HCT116 (cell line): Measurements from ENCODE around the gene GCN1. TPM values are rescaled to one million over a fixed set of nuclear protein-coding genes. Genes with fewer than 3 reads are reported as not detected.

ENCODE experiments used
- ATAC-seq: fragments of 200-7000 bp; cut with Tn5 transposase; 2 replicates; pipeline ENCODE4 v1.9.1; 2020; ENCODE audit warnings: mild to moderate bottlenecking, moderate library complexity
- BruUV-seq: library from RNA; stranded (reverse); fragments of 400-500 nt; replicated peaks from 2 replicates; lab custom pipeline; 2021; lab: Mats Ljungman, UMichigan
- CTCF ChIA-PET: fragments of 300-600 bp; sonication (Branson Sonifier 250); formaldehyde crosslinking; loops from one replicate; lab custom pipeline; 2021; ENCODE audit warnings: antibody characterized with exemption; lab: Charles Lee
- POLR2A ChIA-PET: fragments of 300-600, 350-600 bp; sonication (Branson Sonifier 250); formaldehyde crosslinking; loops from one replicate; lab custom pipeline; 2021; ENCODE audit warnings: antibody characterized with exemption; lab: Charles Lee
- RAD21 ChIA-PET, 2 experiments: fragments of 300-600 bp; sonication (Branson Sonifier 250); formaldehyde crosslinking; loops; one replicate each; lab custom pipeline; 2023; ENCODE audit warnings: low total read pairs in 2 of 2; ENCODE audit not compliant: uncharacterized antibody in 2 of 2, unreplicated experiment in 2 of 2, low non-redundant PET in 1 of 2; lab: Charles Lee
- DNase-seq: peaks from one replicate; pipeline ENCODE4 v3.0.0-alpha.2; 2010; ENCODE audit warnings: low read depth, low spot score
- H2AFZ ChIP-seq: fragments of 200-600 bp; shearing (Covaris generic), sonication (generic); 2 replicates; pipeline ENCODE4 v1.6.1; 2017; ENCODE audit warnings: low read depth, mixed run types, mixed read lengths, antibody characterized with exemption, low read length; ENCODE audit not compliant: poor library complexity, severe bottlenecking
- H3K27ac ChIP-seq: 2 replicates; pipeline ENCODE4 v1.5.1; 2012; ENCODE audit warnings: low read depth, low read length
- H3K27me3 ChIP-seq: fragments of 200-600 bp; sonication (generic); 2 replicates; pipeline ENCODE4 v1.6.1; 2016; ENCODE audit warnings: mixed run types, low read length, mixed read lengths; ENCODE audit not compliant: insufficient read depth
- H3K36me3 ChIP-seq, 2 experiments: fragments of 200-500 bp in 1 of 2; fragments of 200-600 bp in 1 of 2; sonication (Bioruptor generic) in 1 of 2; sonication (generic) in 1 of 2; 2 replicates each; pipeline versions ENCODE4 v1.5.1 to v1.6.1; 2014 to 2016; ENCODE audit warnings: low read length in 2 of 2, inconsistent platforms in 1 of 2, mixed read lengths in 1 of 2, mixed run types in 1 of 2; ENCODE audit not compliant: insufficient read depth in 2 of 2, control insufficient read depth in 1 of 2
- H3K4me1 ChIP-seq, 2 experiments: fragments of 200-600 bp in 1 of 2; sonication (generic) in 1 of 2; 2 replicates each; pipeline versions ENCODE4 v1.5.1 to v1.6.1; 2012 to 2017; ENCODE audit warnings: low read length in 2 of 2, inconsistent platforms in 1 of 2, mild to moderate bottlenecking in 1 of 2, mixed read lengths in 1 of 2, mixed run types in 1 of 2, moderate library complexity in 1 of 2; ENCODE audit not compliant: insufficient read depth in 2 of 2, control insufficient read depth in 1 of 2
- H3K4me2 ChIP-seq: fragments of 200-600 bp; sonication (generic); 2 replicates; pipeline ENCODE4 v1.6.1; 2017; ENCODE audit warnings: mixed run types, low read length, mixed read lengths
- H3K4me3 ChIP-seq, 2 experiments: fragments of 200-600 bp in 1 of 2; sonication (generic) in 1 of 2; replicated peaks in 1 of 2; 2 replicates each; pipeline ENCODE4 v1.5.1; 2011 to 2016; ENCODE audit warnings: low read length in 2 of 2, control low read depth in 1 of 2, low read depth in 1 of 2, mild to moderate bottlenecking in 1 of 2, mixed read lengths in 1 of 2, mixed run types in 1 of 2
- H3K79me2 ChIP-seq: fragments of 200-600 bp; sonication (generic); 2 replicates; pipeline ENCODE4 v1.6.1; 2017; ENCODE audit warnings: mild to moderate bottlenecking, mixed run types, low read length, moderate library complexity, mixed read lengths; ENCODE audit not compliant: insufficient read depth
- H3K9ac ChIP-seq: fragments of 200-600 bp; sonication (generic); 2 replicates; pipeline ENCODE4 v1.6.1; 2016; ENCODE audit warnings: low read length, mixed read lengths
- H3K9me2 ChIP-seq: fragments of 200-600 bp; sonication (generic), shearing (Covaris generic); 2 replicates; pipeline ENCODE4 v1.6.1; 2017; ENCODE audit warnings: mixed run types, mild to moderate bottlenecking, moderate library complexity; ENCODE audit not compliant: insufficient read depth
- H3K9me3 ChIP-seq, 2 experiments: fragments of 200-500 bp in 1 of 2; fragments of 200-600 bp in 1 of 2; sonication (Bioruptor generic) in 1 of 2; sonication (generic) in 1 of 2; 2 replicates each; pipeline ENCODE4 v1.6.1; 2014 to 2017; ENCODE audit warnings: low read length in 2 of 2, mixed read lengths in 2 of 2, inconsistent platforms in 1 of 2, low read depth in 1 of 2, mild to moderate bottlenecking in 1 of 2, mixed run types in 1 of 2, moderate library complexity in 1 of 2; ENCODE audit not compliant: control insufficient read depth in 1 of 2, insufficient read depth in 1 of 2
- H4K20me1 ChIP-seq: fragments of 200-600 bp; sonication (generic), shearing (Covaris generic); 2 replicates; pipeline ENCODE4 v1.6.1; 2017; ENCODE audit warnings: mixed run types, mild to moderate bottlenecking, moderate library complexity; ENCODE audit not compliant: insufficient read depth
- EZH2 ChIP-seq: fragments of 200-600 bp; sonication (generic); IDR thresholded peaks from 2 replicates; pipeline ENCODE4 v1.6.1; 2017; ENCODE audit warnings: antibody characterized with exemption, mixed run types
- EZH2phosphoT487 ChIP-seq: fragments of 200-600 bp; IDR thresholded peaks from 2 replicates; pipeline ENCODE4 v1.6.1; 2018; ENCODE audit warnings: antibody characterized with exemption, borderline replicate concordance
- POLR2A ChIP-seq: IDR thresholded peaks from 2 replicates; pipeline ENCODE4 v1.7.0; 2011; ENCODE audit warnings: borderline replicate concordance; ENCODE audit not compliant: insufficient read depth, insufficient read length; ENCODE audit errors: extremely low read depth
- RAD21 ChIP-seq: IDR thresholded peaks from 2 replicates; pipeline ENCODE4 v1.6.1; 2012; ENCODE audit warnings: low read depth, mild to moderate bottlenecking
- SIN3A ChIP-seq: IDR thresholded peaks from 2 replicates; pipeline ENCODE4 v1.6.1; 2012; ENCODE audit warnings: low read depth
- ZNF274 ChIP-seq: fragments of 200-500 bp; sonication (Bioruptor generic); IDR thresholded peaks from 2 replicates; pipeline ENCODE4 v1.6.1; 2014; ENCODE audit warnings: mild to moderate bottlenecking, low read depth, low read length, inconsistent platforms
- intact Hi-C: fragments of 100-400 bp; cut with micrococcal nuclease; formaldehyde crosslinking; loops from 2 replicates; pipeline ENCODE4 v1.10.0; 2022
- total RNA-seq: library from RNA; stranded (reverse); gene quantifications from one replicate; pipeline ENCODE4 v1.2.1, GENCODE V29; 2021; ENCODE audit not compliant: unreplicated experiment

The GCN1 gene
- total RNA-seq, 1 experiment from 2014 or later, result 184 TPM

GRCh38 chr12:120089796-120090195, 104.7 kb downstream of the GCN1 start:
- no peak overlapping the region for H2AFZ ChIP-seq
- no peaks in the 10 kb centered on the region for H4K20me1 ChIP-seq
- H3K36me3 ChIP-seq, result no peaks in the 10 kb centered on the region; a peak in 1 of 4 replicates
- no peaks in the 10 kb centered on the region for H3K27me3 ChIP-seq
- ChIA-PET CTCF (no interaction called here), RAD21 (no interaction called here), POLR2A (interaction anchor here (1.4 kb wide), 1 partner anchor 111 kb away, joined by 3 read pairs; the partner anchor contains the start of gene RPLP0)
- H3K4me3 ChIP-seq, result no peak overlapping the region
- H3K79me2 ChIP-seq, result no peaks in the 10 kb centered on the region
- DNase-seq (no peak), ATAC-seq (no peak)
- no peaks in the 10 kb centered on the region for H3K9me3 ChIP-seq
- H3K9me2 ChIP-seq, result no peaks in the 10 kb centered on the region
- H3K9ac ChIP-seq, result no peak overlapping the region
- intact Hi-C loops, result no loop called here
- H3K4me2 ChIP-seq, result no peak overlapping the region
- TF ChIP-seq EZH2 (no peak), RAD21 (no peak), EZH2phosphoT487 (no peak)
- no TSS peak for BruUV-seq
- H3K4me1 ChIP-seq, result peaks cover 18 to 21% of the 10 kb centered on the region in 2 experiments
- H3K27ac ChIP-seq, result no peak overlapping the region

- no peak overlapping the region for H3K4me2 ChIP-seq
- no peaks in the 10 kb centered on the region; a peak in 1 of 4 replicates for H3K36me3 ChIP-seq
- ATAC-seq, result no peak
- no peak overlapping the region for H3K4me3 ChIP-seq
- no peaks in the 10 kb centered on the region for H4K20me1 ChIP-seq
- H3K79me2 ChIP-seq, result no peaks in the 10 kb centered on the region
- no peak for DNase-seq
- intact Hi-C loops, result no loop called here
- H3K4me1 ChIP-seq, result peaks cover 18 to 21% of the 10 kb centered on the region in 2 experiments
- no TSS peak for BruUV-seq
- POLR2A ChIA-PET, result no interaction called here
- H2AFZ ChIP-seq, result no peak overlapping the region
- TF ChIP-seq ZNF274 (no peak), POLR2A (no peak), EZH2 (no peak), SIN3A (no peak)
- TF ChIP-seq, all 23 proteins: peak for 0
- H3K9me2 ChIP-seq, result no peaks in the 10 kb centered on the region
- ChIA-PET RAD21 (no interaction called here), CTCF (no interaction called here)
- H3K27me3 ChIP-seq, result no peaks in the 10 kb centered on the region
- no peaks in the 10 kb centered on the region for H3K9me3 ChIP-seq
- no peak overlapping the region for H3K9ac ChIP-seq
- H3K27ac ChIP-seq, result no peak overlapping the region
Measured at GRCh38 chr12:120089105-120089504, 105.4 kb downstream of the GCN1 start.
